Skin of body (tissue), 2 donors: Measurements from ENCODE around the gene MTFR1L. TPM values are rescaled to one million over a fixed set of nuclear protein-coding genes. Genes with fewer than 3 reads are reported as not detected.

Experiments
- DNase-seq: peaks from one replicate; lab custom pipeline; 2025; lab: John Stamatoyannopoulos, UW
- total RNA-seq: library from RNA; depleted of rRNA; stranded (reverse); fragments of >200 nt; gene quantifications from one replicate; pipeline ENCODE4 v1.2.3, GENCODE V29; 2014

The MTFR1L gene
- total RNA-seq, 1 donor from 2014 or later: 29.3 TPM

DNA sequence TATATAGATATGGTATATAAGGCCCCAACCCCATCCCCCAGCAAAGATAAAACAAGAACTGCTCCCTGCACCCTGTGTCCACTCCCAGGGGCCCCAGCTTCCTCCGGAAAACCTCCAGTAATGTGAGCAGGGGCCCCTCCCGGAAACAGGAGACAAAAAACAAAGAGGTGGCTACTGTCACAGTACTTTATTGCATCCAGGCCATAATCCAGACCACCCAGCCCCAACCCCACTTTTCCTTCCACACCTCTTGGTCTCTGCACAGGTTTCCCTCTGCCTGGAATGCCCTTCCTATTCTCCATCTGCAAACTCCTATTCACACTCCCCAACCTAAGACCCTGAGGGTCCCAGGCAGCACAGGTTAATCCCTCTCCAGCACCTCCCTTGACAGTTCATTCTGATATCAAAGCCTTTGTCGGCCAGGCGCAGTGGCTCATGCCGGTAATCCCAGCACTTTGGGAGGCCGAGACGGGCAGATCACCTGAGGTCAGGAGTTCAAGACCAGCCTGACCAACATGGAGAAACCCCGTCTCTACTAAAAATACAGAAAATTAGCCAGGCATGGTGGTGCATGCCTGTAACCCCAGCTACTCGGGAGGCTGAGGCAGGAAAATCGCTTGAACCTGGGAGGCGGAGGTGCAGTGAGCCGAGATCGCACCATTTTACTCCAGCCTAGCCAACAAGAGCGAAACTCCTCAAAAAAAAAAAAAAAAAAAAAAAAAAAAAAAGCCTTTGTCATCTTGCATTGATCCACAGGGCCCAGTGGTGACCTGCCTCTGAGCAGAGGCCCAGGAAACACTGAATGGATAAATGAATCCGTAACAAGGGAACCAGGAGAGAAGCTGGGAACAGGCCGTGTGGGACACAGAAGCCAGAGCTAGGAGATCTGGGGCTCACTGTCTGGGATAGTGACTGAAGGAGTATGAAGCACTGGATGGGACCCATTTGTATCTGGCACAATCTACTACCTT lies 41.8 kb downstream of the MTFR1L start:
- no peak for DNase-seq

DNA sequence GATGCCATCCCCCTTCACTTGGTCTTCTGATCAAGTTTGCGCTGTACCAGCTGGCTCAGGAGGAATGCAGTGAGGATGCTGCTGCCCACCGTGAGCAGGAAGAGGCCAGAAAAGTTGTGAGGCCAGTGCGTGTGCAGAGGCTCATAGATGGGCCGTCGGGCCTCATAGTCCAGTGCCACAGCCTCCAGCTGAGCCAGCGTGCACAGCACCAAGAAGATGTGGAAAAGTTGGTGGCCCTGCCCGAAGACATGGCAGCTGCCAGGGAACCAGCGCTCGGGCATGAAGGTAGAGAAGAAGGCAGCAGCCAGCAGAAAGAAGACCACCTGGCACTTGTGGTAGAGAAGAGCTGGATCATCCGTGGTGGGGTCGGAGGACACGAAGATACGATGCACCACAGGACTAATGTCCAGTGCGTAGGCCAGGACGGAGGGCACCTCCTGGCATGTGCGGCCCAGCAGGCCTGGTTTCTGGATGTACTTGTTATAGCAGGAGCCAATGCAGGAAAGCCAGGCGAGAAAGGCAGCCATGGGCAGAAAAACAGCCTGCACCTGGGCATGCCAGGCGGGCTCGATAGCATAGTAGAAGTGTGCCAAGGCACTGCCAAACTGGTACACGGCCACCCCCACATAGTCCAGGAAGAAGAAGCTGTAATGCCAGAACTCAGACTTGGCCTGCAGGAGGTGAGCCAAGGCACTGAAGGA lies 43.2 kb downstream of the MTFR1L start:
- no peak for DNase-seq

DNA sequence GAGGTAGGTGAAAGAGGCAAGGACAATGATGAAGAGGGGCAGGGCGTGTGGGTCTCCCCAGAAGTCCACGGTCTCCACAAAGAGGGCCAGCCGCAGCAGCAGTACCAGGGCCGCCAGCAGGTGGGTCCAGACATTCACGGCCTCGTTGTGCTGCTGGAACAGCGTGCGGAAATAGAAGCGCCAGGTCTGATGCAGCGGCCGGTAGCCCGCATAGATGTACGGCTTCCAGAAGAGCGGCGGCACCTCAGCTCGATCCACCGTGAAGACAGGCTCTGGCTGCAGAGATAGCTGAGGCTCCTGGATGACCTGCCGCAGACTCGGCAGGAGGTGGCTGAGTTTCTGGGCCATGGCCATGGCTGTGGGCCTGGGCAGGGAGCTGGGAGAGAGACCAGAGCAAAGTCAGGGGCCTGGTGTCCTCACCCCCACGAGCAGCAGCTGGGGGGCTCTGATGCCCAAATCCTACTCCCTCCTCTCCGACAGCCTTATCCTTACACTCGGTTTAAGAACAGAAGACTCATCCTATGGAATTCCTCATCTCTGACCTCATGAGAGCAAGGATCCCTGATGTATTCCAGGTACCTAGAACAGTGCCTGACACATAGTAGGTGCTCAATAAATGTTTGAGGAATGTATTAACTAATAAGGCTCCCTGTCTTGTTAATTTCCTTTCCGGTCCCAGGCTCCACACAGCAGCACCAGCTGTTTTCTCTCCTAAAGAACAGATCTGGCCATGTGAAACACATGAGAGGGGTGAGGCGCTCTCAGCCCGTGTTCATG lies 43.9 kb downstream of the MTFR1L start:
- no peak for DNase-seq

DNA sequence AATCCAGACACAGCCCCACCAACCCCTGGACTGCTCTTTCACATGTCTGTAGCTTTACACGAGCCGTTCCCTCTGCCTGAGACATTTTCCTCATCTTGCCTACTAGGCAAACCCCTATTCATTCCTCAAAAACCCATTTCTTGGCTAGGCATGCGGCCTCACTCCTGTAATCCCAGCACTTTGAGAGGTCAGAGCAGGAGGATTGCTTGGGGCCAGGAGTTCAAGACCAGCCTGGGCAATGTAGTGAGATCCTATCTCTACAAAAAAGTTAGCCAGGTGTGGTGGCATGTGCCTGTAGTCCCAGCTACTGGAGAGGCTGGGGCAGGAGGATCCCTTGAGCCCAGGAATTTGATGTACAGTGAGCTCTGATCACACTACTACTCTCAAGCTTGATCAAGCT lies 44.7 kb downstream of the MTFR1L start:
- no peak for DNase-seq

- DNase-seq: no peak
Measured at GRCh38 chr1:25866288-25866687, 46.5 kb downstream of the MTFR1L start.

GRCh38 chr1:25867210-25867991 lies 47.6 kb downstream of the MTFR1L start:
- no peak for DNase-seq

- DNase-seq: no peak
Measured at GRCh38 chr1:25869909-25870606, 50.3 kb downstream of the MTFR1L start.

DNA sequence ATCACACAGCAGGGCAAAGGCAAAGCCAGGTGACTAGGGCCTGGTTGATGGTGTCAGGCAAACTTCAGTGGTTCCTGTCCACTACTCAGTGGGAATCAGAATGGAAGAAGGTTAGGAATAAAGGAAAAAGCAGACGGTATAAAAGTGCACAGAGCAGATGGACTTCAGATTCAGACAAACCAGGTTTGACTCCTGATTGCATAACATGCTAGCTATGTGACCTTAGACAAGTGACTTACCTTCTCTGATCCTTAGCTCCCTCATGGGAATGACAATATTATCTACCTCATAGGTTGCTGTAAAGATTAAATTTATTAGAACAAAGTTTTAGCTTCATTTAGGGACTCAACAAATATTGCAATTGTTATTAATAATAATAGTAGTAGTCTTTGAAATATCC lies 50.9 kb downstream of the MTFR1L start:
- no peak for DNase-seq

GRCh38 chr1:25871086-25871703 lies 51.4 kb downstream of the MTFR1L start:
- no peak for DNase-seq

DNA sequence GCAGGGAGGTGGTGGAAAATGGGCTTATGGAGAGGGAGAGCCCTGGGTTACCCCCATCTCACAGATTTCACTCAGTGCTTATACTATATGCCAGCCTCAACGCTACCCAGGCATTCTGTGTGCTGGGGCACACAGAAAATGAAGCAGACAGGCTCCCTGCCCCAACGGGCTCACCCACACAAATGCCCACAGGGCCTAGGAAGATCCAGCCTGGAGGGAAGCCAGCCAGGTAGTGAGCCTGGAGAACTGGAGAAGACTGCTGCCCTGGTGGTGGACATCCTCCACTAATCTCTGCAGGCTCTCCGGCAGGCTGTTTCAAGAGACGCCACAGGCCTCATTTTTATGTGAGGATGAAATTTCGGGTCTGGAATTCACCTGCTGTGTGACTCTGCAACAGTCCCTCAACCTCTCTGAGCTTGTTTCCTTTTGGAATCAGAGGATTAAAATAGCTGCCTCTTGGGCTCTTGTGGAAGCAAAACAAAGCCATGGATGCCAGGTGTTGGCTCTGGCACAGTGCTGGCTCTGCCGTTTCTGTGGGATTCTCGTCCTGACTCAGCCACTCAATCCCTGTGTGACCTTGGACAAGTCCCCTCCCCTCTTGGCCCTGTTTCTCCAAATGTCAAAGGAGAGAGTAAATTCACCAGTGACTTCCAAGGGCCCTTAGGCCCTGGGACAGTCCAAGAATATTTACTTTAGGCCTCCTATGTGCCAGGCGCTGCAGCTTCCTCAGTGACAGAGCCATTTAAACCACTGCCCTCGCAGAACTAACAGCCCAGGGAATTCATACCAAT lies 52.1 kb downstream of the MTFR1L start:
- no peak for DNase-seq

- no peak for DNase-seq
Measured at GRCh38 chr1:25872713-25873112, 53.0 kb downstream of the MTFR1L start.

DNA sequence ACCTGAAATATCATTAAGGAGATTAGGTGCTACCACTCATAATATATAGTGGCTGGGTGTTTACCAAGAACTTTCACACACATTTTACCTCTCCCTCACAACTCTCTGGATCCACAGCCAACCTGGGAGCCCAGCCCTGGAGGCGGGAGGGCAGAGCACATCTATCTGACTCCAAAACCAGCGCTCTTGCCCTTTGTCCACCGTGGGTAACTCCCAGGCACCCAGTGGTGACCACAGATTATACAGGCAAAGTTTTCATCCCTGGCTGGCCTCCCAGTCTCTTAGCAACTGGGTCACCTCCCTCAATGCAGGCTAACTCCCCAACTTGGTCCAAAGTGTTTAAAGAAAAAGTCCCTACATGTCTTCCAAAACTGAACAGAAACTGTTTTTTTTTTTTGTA lies 53.4 kb downstream of the MTFR1L start:
- no peak for DNase-seq

- DNase-seq: no peak
Measured at GRCh38 chr1:25874209-25874608, 54.5 kb downstream of the MTFR1L start.

DNA sequence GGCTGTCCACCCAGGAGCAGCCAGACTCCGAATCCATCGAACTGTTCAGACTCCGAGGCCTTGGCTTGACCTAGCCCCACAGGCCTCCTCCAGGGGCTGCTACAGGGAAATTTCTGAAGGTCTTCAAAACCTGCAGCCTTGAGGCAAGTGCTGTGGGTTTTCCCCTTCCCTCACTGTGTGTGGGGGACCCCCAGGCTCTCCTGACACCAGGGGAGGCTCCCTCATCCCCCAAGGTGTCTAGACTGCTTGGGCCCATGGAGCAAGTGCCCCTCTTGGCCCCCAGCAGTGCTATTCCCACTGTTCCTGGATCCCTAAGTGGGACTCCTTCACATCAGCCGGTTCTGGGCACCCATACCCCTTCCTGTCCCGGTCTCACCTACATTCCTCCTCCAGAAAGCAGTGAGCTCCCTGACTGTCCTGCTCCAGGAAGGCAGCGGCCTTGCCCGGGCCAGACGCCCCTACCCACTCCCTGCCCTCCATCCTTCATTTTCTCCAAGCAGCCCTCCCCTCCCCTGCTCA lies 54.9 kb downstream of the MTFR1L start:
- DNase-seq: no peak

- peak; percentile 48 for DNase-seq
Measured at GRCh38 chr1:25875154-25875855, 55.6 kb downstream of the MTFR1L start, which contains the start of gene PAQR7. Gene PAQR7, minus strand, starts transcription at chr1:25875708. Its CDS starts 11,869 bp downstream, at chr1:25863839.

GRCh38 chr1:25875856-25876692 lies 56.3 kb downstream of the MTFR1L start:
- no peak for DNase-seq

- no peak for DNase-seq
Measured at GRCh38 chr1:25876693-25877077, 56.9 kb downstream of the MTFR1L start.
